ENCODE results near the gene APC. TPM values are rescaled to one million over a fixed set of nuclear protein-coding genes. Genes with fewer than 3 reads are reported as not detected.

APC gene
- total RNA-seq, 6 experiments from 2014 or later: 51.9 to 69.2 (median 53.9) TPM

- Mint-ChIP-seq H3K27me3 (ENCODE audit: insufficient read depth) (no peaks in the 10 kb centered on the region), H3K9me3 (no peaks in the 10 kb centered on the region), H3K36me3 (ENCODE audit: low read depth) (peaks cover 6% of the 10 kb centered on the region; the same call in 1 of the 2 replicates), H3K4me1 (ENCODE audit: low read depth) (peaks cover 46% of the 10 kb centered on the region), H3K27ac (no peak overlapping the region), H3K4me3 (no peak overlapping the region)
- DNase-seq: no peak
- TF ChIP-seq CTCF (IDR thresholded peaks at IDR 0.05): no peak
These were observed 14.7 kb downstream of the APC start for GRCh38 chr5:112752335-112752734.

- DNase-seq: no peak
- no peaks in the 10 kb centered on the region for H3K27me3 Mint-ChIP-seq (ENCODE audit: insufficient read depth)
- no peaks in the 10 kb centered on the region for H3K9me3 Mint-ChIP-seq
- H3K4me3 Mint-ChIP-seq: no peak overlapping the region
- H3K36me3 Mint-ChIP-seq (ENCODE audit: low read depth): peaks cover 12% of the 10 kb centered on the region
- peak overlapping the region; percentile 10; the same call in 1 of the 2 replicates for H3K27ac Mint-ChIP-seq
- H3K4me1 Mint-ChIP-seq (ENCODE audit: low read depth): peaks cover 29% of the 10 kb centered on the region
- no peak for TF ChIP-seq CTCF (IDR thresholded peaks at IDR 0.05)
These were observed 18.0 kb downstream of the APC start for GRCh38 chr5:112755703-112756102.

- peak overlapping the region; percentile 61 for H3K27ac Mint-ChIP-seq
- no peak overlapping the region for H3K4me3 Mint-ChIP-seq
- no peaks in the 10 kb centered on the region for H3K9me3 Mint-ChIP-seq
- H3K4me1 Mint-ChIP-seq (ENCODE audit: low read depth): peaks cover 29% of the 10 kb centered on the region
- peak; percentile 58 for DNase-seq
- TF ChIP-seq CTCF (IDR thresholded peaks at IDR 0.05): peak; percentile 88
- H3K36me3 Mint-ChIP-seq (ENCODE audit: low read depth): peaks cover 12% of the 10 kb centered on the region
- H3K27me3 Mint-ChIP-seq (ENCODE audit: insufficient read depth): no peaks in the 10 kb centered on the region
These were observed 20.0 kb downstream of the APC start for GRCh38 chr5:112757468-112758208.

GRCh38 chr5:112758676-112759075, 21.0 kb downstream of the APC start:
- TF ChIP-seq CTCF (IDR thresholded peaks at IDR 0.05): no peak
- Mint-ChIP-seq H3K4me1 (ENCODE audit: low read depth) (peaks cover 25% of the 10 kb centered on the region), H3K4me3 (no peak overlapping the region), H3K27ac (no peak overlapping the region), H3K9me3 (no peaks in the 10 kb centered on the region), H3K27me3 (ENCODE audit: insufficient read depth) (no peaks in the 10 kb centered on the region), H3K36me3 (ENCODE audit: low read depth) (peaks cover 12% of the 10 kb centered on the region)
- DNase-seq: no peak

GRCh38 chr5:112762113-112762810, 24.6 kb downstream of the APC start:
- Mint-ChIP-seq H3K9me3 (no peaks in the 10 kb centered on the region), H3K4me3 (no peak overlapping the region; the same call in 1 of the 2 replicates), H3K36me3 (ENCODE audit: low read depth) (peaks cover 12% of the 10 kb centered on the region), H3K27me3 (ENCODE audit: insufficient read depth) (no peaks in the 10 kb centered on the region), H3K27ac (peak overlapping the region; percentile 67), H3K4me1 (ENCODE audit: low read depth) (peaks cover 24% of the 10 kb centered on the region)
- TF ChIP-seq CTCF (IDR thresholded peaks at IDR 0.05): no peak
- peak; percentile 41 for DNase-seq

Data from HFFc6 (cell line).